K562 treated with DMSO at 1 percent for 4 hours (cell line): ENCODE results near the gene PLOD2. TPM values are rescaled to one million over a fixed set of nuclear protein-coding genes. Genes with fewer than 3 reads are reported as not detected.

Experiments used
- total RNA-seq: library from RNA; unstranded; fragments of 300-600 nt; gene quantifications from 2 replicates; pipeline ENCODE4 v1.2.3, GENCODE V29; 2022; ENCODE audit not compliant: insufficient read depth

The PLOD2 gene
- 2.0 TPM in 1 of 2 replicates, not detected in the other for total RNA-seq

DNA sequence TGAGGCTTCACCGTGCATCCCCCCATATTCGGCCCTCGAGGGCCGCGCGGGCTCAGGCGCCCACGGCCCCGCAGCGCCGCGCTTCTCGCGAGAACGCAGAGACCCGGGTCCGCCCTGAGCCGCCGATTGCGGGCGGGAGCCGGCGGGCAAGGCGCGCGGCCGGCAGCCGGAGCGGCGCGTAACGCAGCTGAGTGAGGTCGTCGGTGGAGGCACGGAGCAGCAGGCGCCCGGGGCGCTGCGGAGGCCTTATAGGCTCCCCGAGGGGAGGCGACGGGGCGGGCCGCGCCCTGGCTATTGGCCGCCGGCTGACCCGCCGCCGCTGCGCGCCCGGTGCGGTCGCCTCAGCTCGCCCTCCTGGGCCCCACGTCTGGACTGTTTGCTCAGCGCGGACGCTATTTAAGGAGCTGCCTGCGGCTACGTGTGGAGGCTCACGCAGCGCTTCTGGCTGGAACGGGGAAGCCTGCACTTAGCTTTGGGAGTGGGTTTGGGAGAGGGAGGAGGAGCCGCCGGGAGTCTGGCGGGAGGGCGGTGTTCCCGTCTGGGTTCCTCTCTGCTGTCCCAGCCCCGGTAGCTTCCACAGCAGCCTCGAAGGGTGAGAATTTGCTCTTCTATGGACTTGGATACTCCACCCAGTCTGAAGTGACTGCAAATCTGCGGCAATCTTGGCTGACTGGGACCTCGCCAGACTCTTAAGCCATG lies at the start of gene PLOD2:
Gene PLOD2 (minus strand): TSS at position 221 of the 699 bp plus-strand sequence. CDS start 195 bp downstream, at position 26.

Other genes with a start within 250 kb of the PLOD2 start
- 0.99 TPM in 1 of 2 replicates, not detected in the other for gene PLSCR4, start 89.9 kb upstream of the PLOD2 start, total RNA-seq